ENCODE data around the gene CLK2.
"Not testable (repeated sequence)": the region's sequence is repeated elsewhere in the genome, so short reads cannot be mapped to it uniquely, and the experiment has no call there.

CLK2 gene

DNA sequence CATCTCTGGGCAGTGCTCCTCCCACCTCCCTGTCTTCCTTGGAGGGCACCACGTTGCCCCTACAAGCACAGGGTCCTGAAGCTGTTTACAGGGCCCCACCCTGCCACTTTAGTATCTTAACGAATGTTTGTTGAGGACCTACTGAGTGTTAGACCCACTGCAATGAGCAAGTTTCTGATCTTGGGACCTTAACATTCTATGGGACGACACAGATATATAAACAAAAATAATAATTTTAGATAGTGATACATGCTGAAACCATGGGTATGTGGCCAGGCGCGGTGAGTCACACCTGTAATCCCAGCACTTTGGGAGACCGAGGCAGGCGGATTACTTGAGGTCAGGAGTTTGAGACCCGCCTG is 28.2 kb downstream of the CLK2 start:
- TF ChIP-seq, protein P1, sequence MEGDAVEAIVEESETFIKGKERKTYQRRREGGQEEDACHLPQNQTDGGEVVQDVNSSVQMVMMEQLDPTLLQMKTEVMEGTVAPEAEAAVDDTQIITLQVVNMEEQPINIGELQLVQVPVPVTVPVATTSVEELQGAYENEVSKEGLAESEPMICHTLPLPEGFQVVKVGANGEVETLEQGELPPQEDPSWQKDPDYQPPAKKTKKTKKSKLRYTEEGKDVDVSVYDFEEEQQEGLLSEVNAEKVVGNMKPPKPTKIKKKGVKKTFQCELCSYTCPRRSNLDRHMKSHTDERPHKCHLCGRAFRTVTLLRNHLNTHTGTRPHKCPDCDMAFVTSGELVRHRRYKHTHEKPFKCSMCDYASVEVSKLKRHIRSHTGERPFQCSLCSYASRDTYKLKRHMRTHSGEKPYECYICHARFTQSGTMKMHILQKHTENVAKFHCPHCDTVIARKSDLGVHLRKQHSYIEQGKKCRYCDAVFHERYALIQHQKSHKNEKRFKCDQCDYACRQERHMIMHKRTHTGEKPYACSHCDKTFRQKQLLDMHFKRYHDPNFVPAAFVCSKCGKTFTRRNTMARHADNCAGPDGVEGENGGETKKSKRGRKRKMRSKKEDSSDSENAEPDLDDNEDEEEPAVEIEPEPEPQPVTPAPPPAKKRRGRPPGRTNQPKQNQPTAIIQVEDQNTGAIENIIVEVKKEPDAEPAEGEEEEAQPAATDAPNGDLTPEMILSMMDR (IDR thresholded peaks at IDR 0.05; ENCODE audit: extremely low read depth, insufficient read depth, missing control alignments) = no peak
- DNase-seq (ENCODE audit: low spot score) = no peak
- in situ Hi-C loops (cut with MboI; ENCODE audit: low pct_unique_long_range_greater_than_20kb, low sequenced_read_pairs, unreplicated experiment) = no loop called here

DNA sequence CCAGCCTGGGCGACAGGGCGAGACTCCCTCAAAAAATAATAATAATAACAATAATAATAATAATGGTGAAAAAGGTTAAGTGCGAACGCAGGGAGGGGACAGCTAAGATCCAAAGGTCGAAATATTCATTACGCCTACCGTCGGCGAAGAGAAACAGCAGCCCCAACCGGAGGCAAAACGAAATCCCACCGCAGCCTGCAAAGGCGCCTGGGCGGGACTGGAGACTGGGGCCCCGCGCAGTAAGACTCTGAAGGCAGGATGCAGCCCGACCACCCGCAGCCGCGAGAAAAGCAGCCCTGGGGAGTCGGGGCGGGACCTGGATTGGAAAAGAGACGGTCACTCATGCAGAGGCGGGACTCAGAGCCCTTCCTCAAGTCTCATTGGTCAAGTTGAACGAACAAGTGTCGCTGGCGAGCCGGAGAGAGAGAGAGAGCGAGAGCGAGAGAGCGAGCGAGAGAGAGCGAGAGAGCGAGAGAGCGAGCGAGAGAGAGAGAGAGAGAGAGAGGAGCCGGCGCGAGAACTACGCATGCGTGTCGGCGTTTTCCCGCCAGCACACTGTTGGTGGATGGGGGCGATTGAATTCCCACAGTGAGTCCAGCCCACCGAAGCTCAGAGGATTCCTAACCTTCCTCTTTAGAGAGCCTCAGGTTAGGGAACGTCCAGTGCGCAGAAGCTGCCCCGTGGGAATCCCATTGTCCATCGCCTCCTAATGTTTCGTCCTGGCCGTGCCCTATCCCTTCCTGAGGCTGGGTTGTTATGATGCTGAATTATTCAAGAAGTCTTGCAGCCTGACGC is 28.7 kb downstream of the CLK2 start:
- TF ChIP-seq, protein P1 (IDR thresholded peaks at IDR 0.05; ENCODE audit: extremely low read depth, insufficient read depth, missing control alignments) = peak; percentile 46
- peak; percentile 96 for DNase-seq (ENCODE audit: low spot score)
- in situ Hi-C loops (cut with MboI; ENCODE audit: low pct_unique_long_range_greater_than_20kb, low sequenced_read_pairs, unreplicated experiment) = no loop called here

DNA sequence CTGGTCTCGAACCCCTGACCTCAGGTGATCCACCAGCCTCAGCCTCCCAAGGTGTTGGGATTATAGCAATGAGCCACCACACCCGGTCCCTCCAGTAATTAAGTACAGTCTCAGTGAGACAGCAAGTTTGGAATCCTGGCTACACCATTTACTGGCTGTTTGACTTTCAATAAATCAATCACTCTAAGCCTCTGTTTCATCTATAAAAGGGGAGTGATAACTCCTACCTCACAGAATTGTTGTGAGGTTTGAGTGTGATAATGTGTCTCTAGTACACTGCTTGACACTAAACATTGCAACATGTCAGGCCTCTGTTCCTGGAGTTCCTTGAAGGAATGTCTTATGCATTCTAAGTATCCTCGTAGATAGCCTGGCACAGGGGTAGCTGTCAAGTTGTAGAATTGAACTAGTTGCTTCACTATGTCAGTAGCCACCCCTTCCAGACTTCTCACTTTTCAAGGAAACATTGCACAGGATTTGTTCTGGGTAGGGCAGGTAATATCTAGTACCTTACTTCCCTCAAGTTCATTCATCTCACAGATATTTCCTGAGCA is 30.4 kb downstream of the CLK2 start:
- TF ChIP-seq, protein P1 (IDR thresholded peaks at IDR 0.05; ENCODE audit: extremely low read depth, insufficient read depth, missing control alignments) = no peak
- in situ Hi-C loops (cut with MboI; ENCODE audit: low pct_unique_long_range_greater_than_20kb, low sequenced_read_pairs, unreplicated experiment) = no loop called here
- no peak for DNase-seq (ENCODE audit: low spot score)

DNA sequence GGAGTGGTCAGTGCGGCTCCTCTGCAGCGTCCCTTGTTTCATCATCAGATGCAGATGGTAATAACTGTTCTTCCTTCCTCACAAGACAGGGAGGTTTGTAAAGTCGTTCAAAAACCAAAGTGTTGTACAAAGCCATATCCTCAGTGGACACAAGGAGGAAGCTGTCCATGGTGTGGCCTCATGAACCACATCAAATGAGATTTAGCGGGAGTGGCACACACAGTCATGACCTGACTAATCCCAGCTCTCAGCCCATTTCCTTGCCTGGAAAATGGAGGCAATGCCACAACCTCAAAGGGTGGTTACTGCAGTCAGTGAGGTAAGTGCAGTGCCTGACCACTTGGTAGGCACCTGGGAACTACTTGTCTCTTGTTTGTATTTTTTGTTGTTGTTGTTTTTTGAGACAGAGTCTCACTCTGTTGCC is 31.5 kb downstream of the CLK2 start:
- in situ Hi-C loops (cut with MboI; ENCODE audit: low pct_unique_long_range_greater_than_20kb, low sequenced_read_pairs, unreplicated experiment) = no loop called here
- DNase-seq (ENCODE audit: low spot score) = no peak
- TF ChIP-seq, protein P1 (IDR thresholded peaks at IDR 0.05; ENCODE audit: extremely low read depth, insufficient read depth, missing control alignments) = no peak

DNA sequence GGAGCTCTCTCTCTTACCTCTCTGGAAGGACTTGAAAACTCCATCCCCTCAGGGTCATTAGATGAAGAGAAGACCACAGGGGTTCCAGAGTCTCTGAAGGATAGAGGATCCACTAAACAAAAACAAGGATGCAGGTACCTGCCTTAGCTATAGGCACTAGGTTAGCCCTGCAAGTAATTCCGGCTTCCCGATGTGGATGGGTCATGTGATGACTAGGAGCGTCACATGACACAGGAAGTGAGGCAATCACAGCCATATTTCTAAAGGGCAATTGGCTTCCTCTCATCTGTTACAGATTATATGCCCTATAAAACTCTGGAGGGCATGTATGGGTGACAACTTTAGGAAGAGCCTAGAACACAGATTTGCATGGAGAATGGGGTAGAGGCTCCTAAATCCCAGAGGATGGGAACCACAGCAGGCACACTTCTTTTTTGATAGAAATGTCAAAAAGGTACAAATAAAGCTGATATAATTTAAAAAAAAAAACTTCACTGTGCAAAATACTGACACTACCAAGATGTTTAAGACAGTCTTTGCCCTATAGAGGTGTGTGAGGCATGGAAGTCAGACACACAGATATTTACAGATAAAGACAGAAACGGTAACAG is 32.1 kb downstream of the CLK2 start:
- TF ChIP-seq, protein P1 (IDR thresholded peaks at IDR 0.05; ENCODE audit: extremely low read depth, insufficient read depth, missing control alignments) = no peak
- DNase-seq (ENCODE audit: low spot score) = peak; percentile 80
- in situ Hi-C loops (cut with MboI; ENCODE audit: low pct_unique_long_range_greater_than_20kb, low sequenced_read_pairs, unreplicated experiment) = no loop called here

DNA sequence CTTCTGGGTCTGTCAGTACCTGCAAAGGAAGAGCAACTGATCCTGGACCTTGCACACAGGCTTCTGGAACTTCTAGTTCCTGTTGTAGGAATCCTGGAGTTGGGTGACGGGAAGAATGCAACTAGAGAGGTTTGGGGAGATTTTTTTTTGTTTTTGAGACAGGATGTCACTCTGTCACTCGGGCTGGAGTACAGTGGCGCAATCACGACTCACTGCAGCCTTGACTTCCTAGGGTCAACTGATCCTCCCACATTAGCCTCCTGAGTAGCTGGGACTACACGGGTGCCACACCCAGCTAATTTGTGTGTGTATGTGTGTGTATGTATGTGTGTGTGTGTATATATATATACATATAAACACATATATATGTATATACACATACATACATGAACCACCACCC is 36.9 kb downstream of the CLK2 start:
- no peak for DNase-seq (ENCODE audit: low spot score)
- in situ Hi-C loops (cut with MboI; ENCODE audit: low pct_unique_long_range_greater_than_20kb, low sequenced_read_pairs, unreplicated experiment) = no loop called here
- TF ChIP-seq, protein P1 (IDR thresholded peaks at IDR 0.05; ENCODE audit: extremely low read depth, insufficient read depth, missing control alignments) = no peak

DNA sequence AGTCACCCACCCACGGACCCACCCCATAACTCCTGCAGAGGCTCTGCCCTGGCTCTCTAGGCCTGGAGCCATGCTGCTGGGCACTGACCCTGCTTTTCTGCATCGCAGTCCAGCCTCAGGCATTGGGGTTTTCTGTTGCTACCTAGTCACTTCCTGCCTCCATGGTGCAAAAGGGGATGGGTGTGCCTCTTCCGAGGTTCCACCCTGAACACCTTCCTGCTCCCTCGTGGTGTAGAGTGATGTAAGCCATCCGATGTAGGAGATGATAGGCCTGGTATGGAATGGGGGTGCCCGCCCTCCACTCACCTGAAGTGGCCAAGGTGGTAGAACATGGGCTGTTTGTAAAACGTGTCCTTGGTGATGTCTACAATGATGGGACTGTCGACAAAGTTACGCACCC is 37.9 kb downstream of the CLK2 start:
- in situ Hi-C loops (cut with MboI; ENCODE audit: low pct_unique_long_range_greater_than_20kb, low sequenced_read_pairs, unreplicated experiment); DNase-seq (ENCODE audit: low spot score): not testable (repeated sequence)

DNA sequence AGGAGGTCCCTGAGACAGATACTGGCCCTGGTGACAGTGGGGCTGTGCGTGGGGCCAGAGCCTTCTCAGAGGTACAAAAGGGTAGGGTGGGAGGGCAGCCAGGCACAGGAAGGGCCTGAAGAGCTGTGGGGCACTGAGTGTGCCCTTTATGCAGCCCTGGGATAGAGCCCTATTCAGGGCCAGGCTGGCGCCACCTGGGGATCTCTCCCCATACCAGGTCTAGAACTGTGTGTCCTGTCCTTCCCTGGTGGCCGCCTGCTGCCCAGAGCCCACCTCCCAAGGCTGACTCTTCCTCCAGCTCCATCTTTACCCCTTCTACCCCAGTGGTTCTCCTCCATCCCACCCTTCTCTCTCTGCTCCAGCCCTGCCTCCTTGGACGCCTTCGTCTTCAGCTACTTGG is 39.8 kb downstream of the CLK2 start:
- DNase-seq (ENCODE audit: low spot score); in situ Hi-C loops (cut with MboI; ENCODE audit: low pct_unique_long_range_greater_than_20kb, low sequenced_read_pairs, unreplicated experiment): not testable (repeated sequence)

DNA sequence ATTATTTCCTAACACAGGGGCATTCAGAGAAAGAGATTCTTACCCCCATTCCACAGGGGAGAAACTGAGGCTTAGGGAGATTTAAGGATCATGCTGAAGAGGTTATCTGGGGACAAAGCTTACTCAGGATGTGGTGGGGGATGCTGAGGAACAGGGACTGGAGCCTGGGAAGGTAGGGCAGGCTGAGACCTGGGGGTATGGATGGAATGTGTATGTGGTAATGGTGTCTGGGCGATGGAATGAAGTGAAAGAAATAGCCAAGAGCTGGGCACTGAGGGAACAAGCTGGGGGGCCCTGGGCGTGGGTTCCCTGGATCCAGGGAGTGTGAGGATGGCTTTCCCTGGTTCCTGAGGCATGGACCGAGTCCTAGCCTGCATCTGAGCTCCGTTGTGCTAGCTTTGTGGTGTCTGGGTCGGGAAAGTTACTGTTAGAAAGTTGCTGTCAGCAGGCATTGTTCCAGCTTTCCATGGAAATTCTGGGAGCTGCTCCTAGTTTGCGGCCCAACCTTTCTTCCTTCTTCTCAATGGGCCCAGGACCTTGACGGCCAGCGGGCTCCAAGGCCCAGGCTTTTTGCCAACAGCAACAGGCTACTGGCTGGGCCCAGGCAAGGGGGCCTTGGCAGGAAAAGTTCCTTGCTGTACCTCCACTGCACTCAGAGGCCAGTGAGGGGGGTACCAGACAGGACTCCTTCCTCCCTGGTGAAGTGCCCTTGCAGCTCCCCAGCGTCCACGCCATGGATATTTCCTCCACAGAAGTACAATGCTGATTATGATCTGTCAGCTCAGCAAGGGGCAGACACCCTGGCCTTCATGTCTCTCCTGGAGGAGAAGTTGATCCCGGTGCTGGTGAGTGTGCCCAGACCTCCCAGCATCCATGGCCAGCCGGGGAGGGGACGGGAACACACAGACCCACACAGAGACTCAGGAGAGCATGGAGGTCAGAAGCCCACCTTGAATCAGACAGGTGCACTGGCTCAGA is 41.0 kb downstream of the CLK2 start:
- in situ Hi-C loops (cut with MboI; ENCODE audit: low pct_unique_long_range_greater_than_20kb, low sequenced_read_pairs, unreplicated experiment); DNase-seq (ENCODE audit: low spot score): not testable (repeated sequence)

Measured in GM13977 (cell line).